ENCODE data around the gene RIMKLB. TPM values are rescaled to one million over a fixed set of nuclear protein-coding genes. Genes with fewer than 3 reads are reported as not detected.

Gene RIMKLB
- total and polyA plus RNA-seq, 2 of the 8 experiments (the other 6 are each of a cell fraction or from before 2014, with no cell fraction given) = 37.8 to 78.2 TPM

- H4K91ac ChIP-seq (replicated peaks; ENCODE audit: insufficient read length, low read length) = no peak overlapping the region
- no peaks in the 10 kb centered on the region for H4K20me1 ChIP-seq (replicated peaks in 1 of 2; ENCODE audit: control insufficient read depth in 1 of 2, insufficient read depth in 2 of 2, low read length in 2 of 2)
- no peak overlapping the region for H3K56ac ChIP-seq (replicated peaks; ENCODE audit: insufficient read length, low read depth, low read length)
- H2BK15ac ChIP-seq (ENCODE audit: low read length) = no peak overlapping the region
- no peak overlapping the region for H4K8ac ChIP-seq (ENCODE audit: extremely low read depth, insufficient read depth, low read length)
- H3K27me3 ChIP-seq (replicated peaks in 1 of 4; ENCODE audit: control insufficient read depth in 3 of 4, extremely low read depth in 1 of 4, insufficient read depth in 3 of 4, low read length in 3 of 4) = no peaks in the 10 kb centered on the region
- H3K4me3 ChIP-seq (ENCODE audit: extremely low read depth in 1 of 4, insufficient read depth in 2 of 4, low read depth in 3 of 4, low read length in 4 of 4) = peak overlapping the region; percentile 13 to 49 (median 26); a peak in 6 of 8 replicates
- DNase-seq (ENCODE audit: low read depth in 1 of 2, low spot score in 2 of 2) = peak in 1 of 2 experiments; percentile 84
- H3K23ac ChIP-seq (ENCODE audit: insufficient read length) = no peak overlapping the region
- FAIRE-seq = peak; percentile 98
- ChIA-PET POLR2A (ENCODE audit: partially characterized antibody) (interaction anchor here (0.7 to 10.4 kb wide), 19 partner anchors 9 to 145 kb away, joined by 3 to 211 read pairs (median 4); partner anchors contain the start of gene RIMKLB), CTCF (ENCODE audit: partially characterized antibody) (interaction anchor here (0.6 to 7.3 kb wide), 54 partner anchors 10 to 298 kb away, joined by 3 to 65 read pairs (median 5); no protein-coding TSS in a partner anchor)
- H2BK12ac ChIP-seq (ENCODE audit: low read depth, low read length) = peak overlapping the region; percentile 65; the same call in 1 of the 2 replicates
- peaks cover 2% of the 10 kb centered on the region for H3K23me2 ChIP-seq (ENCODE audit: low read depth, low read length)
- H3K4me1 ChIP-seq (replicated peaks in 1 of 4; ENCODE audit: control insufficient read depth in 3 of 4, insufficient read depth in 4 of 4, low read length in 3 of 4) = peaks cover 5 to 20% (median 14%) of the 10 kb centered on the region in 4 experiments
- H3K79me1 ChIP-seq (ENCODE audit: low read depth, low read length) = no peaks in the 10 kb centered on the region
- peak overlapping the region; percentile 96 for H2BK20ac ChIP-seq (ENCODE audit: low read length)
- 22% methylated on average over 8 of the region's 8 CpGs; no CpG with 5 or more reads in 1 of the 2 experiments for WGBS, 2 experiments (ENCODE audit: extremely low coverage in 1 of 2, insufficient coverage in 1 of 2, insufficient read length in 1 of 2, insufficient replicate concordance in 2 of 2, low coverage in 1 of 2, low lambda C conversion rate in 2 of 2, missing lambda C conversion rate in 1 of 2)
- H3K14ac ChIP-seq (ENCODE audit: insufficient read length) = no peak overlapping the region
- H2BK120ac ChIP-seq (replicated peaks; ENCODE audit: low read depth, low read length) = peak overlapping the region; percentile 30
- peak overlapping the region; percentile 81; the same call in 1 of the 2 replicates for H2AFZ ChIP-seq (ENCODE audit: low read length)
- no peaks in the 10 kb centered on the region for H3K36me3 ChIP-seq (ENCODE audit: control insufficient read depth in 2 of 4, insufficient read depth in 4 of 4, low read length in 3 of 4)
- 0 out of 4 replicates have a peak, but pooled peaks cover 0 to 5% of the 10 kb centered on the region in 2 experiments for H3K9me3 ChIP-seq (ENCODE audit: insufficient read depth in 2 of 2, low read depth in 1 of 2, low read length in 1 of 2)
- no peaks in the 10 kb centered on the region for H3K79me2 ChIP-seq (ENCODE audit: control insufficient read depth in 1 of 2, insufficient read depth in 2 of 2, low read length in 2 of 2)
- peak overlapping the region; percentile 71; the same call in 1 of the 2 replicates for H3K18ac ChIP-seq (ENCODE audit: extremely low read depth, low read length)
- no peak overlapping the region for H2AK5ac ChIP-seq (ENCODE audit: low read depth, low read length)
- H2BK5ac ChIP-seq (ENCODE audit: low read depth, low read length) = peak overlapping the region; percentile 92; the same call in 1 of the 2 replicates
- peak overlapping the region in 1 of 4 experiments; percentile 40; a peak in 3 of 7 replicates for H3K9ac ChIP-seq (replicated peaks in 1 of 4; ENCODE audit: extremely low read depth in 1 of 4, low read depth in 3 of 4, low read length in 3 of 4)
- no peak overlapping the region for H3K4ac ChIP-seq (replicated peaks; ENCODE audit: insufficient read length, low read depth, low read length)
- peak overlapping the region; percentile 18 to 63; a peak in 3 of 4 replicates for H3K4me2 ChIP-seq (ENCODE audit: insufficient read depth in 1 of 2, low read depth in 2 of 2, low read length in 2 of 2)
- H3K27ac ChIP-seq (ENCODE audit: low read depth, low read length) = no peak overlapping the region
- peak overlapping the region; percentile 82 for H4K5ac ChIP-seq (ENCODE audit: insufficient read length, low read depth, low read length)
- peak; percentile 25; the same call in 1 of the 2 replicates for TF ChIP-seq GABPA (IDR thresholded peaks at IDR 0.05; ENCODE audit: borderline replicate concordance, insufficient read depth, low read length)
- no peak for TF ChIP-seq CREB1 (IDR thresholded peaks at IDR 0.05)
- TF ChIP-seq SP1 (IDR thresholded peaks at IDR 0.05; ENCODE audit: low read depth, low read length) = 0 out of 2 replicates have a peak, but pooled peaks have one; percentile 35
- TF ChIP-seq TAF7 (optimal IDR thresholded peaks at IDR 0.05; ENCODE audit: borderline replicate concordance, low read depth, low read length) = peak; percentile 76
- peak; percentile 81 to 93 (median 89) for TF ChIP-seq CTCF (IDR thresholded peaks at IDR 0.05; ENCODE audit: control extremely low read depth in 1 of 3, insufficient read depth in 1 of 3, low read depth in 1 of 3, low read length in 3 of 3)
- TF ChIP-seq ATF3 (IDR thresholded peaks at IDR 0.05; ENCODE audit: insufficient read depth, low read depth, low read length) = 0 out of 2 replicates have a peak, but pooled peaks have one; percentile 27
- TF ChIP-seq CEBPB (IDR thresholded peaks at IDR 0.05; ENCODE audit: low read depth, low read length) = no peak
- TF ChIP-seq EZH2 (IDR thresholded peaks at IDR 0.05; ENCODE audit: low read depth, low read length, severe bottlenecking) = no peak
Observed at GRCh38 chr12:8823565-8824300, 125.9 kb downstream of the RIMKLB start.

Data from H1 (cell line).